CD14-positive monocyte (primary cell): Measurements from ENCODE around the gene HES7. TPM values are rescaled to one million over a fixed set of nuclear protein-coding genes. Genes with fewer than 3 reads are reported as not detected.
A peak's percentile ranks its signal among the peaks of the same experiment; 100 is the strongest.

ENCODE experiments used
- DNase-seq, 3 donors: peaks; one replicate each; pipeline ENCODE4 v3.0.0-alpha.2; 2011 to 2022
- H2AFZ ChIP-seq: 2 replicates; pipeline ENCODE4 v1.6.0; 2012; ENCODE audit warnings: mild to moderate bottlenecking, low read depth, low read length, inconsistent platforms; ENCODE audit not compliant: insufficient read depth, poor library complexity, severe bottlenecking
- H3K27ac ChIP-seq, 2 donors: 1 replicate in 1 of 2; 2 replicates in 1 of 2; pipeline ENCODE4 v1.5.1; 2012 to 2013; ENCODE audit warnings: low read length in 2 of 2, control low read depth in 1 of 2, inconsistent platforms in 1 of 2, low read depth in 1 of 2, mild to moderate bottlenecking in 1 of 2
- H3K27me3 ChIP-seq, 2 donors: one replicate each; pipeline versions ENCODE4 v1.6.0 to v1.6.1; 2011 to 2013; ENCODE audit warnings: low read length in 2 of 2; ENCODE audit not compliant: control insufficient read depth in 2 of 2, insufficient read depth in 2 of 2
- H3K36me3 ChIP-seq, 2 donors: replicated peaks in 1 of 2; 1 replicate in 1 of 2; 2 replicates in 1 of 2; pipeline versions ENCODE4 v1.5.1 to v1.6.1; 2012 to 2013; ENCODE audit warnings: low read length in 2 of 2, control low read depth in 1 of 2, inconsistent platforms in 1 of 2, mild to moderate bottlenecking in 1 of 2; ENCODE audit not compliant: insufficient read depth in 2 of 2, control insufficient read depth in 1 of 2
- H3K4me1 ChIP-seq, 2 donors: 1 replicate in 1 of 2; 2 replicates in 1 of 2; pipeline versions ENCODE4 v1.5.1 to v1.6.1; 2012 to 2013; ENCODE audit warnings: low read length in 2 of 2, control low read depth in 1 of 2, inconsistent platforms in 1 of 2, mild to moderate bottlenecking in 1 of 2, moderate library complexity in 1 of 2; ENCODE audit not compliant: insufficient read depth in 2 of 2, control insufficient read depth in 1 of 2
- H3K4me2 ChIP-seq: replicated peaks from 2 replicates; pipeline ENCODE3; 2012; ENCODE audit warnings: low read length, moderate library complexity, mild to moderate bottlenecking; ENCODE audit not compliant: poor library complexity, severe bottlenecking; ENCODE audit errors: extremely low read depth
- H3K4me3 ChIP-seq, 3 experiments: fragments of 200-600 bp in 1 of 3; sonication (generic) in 1 of 3; replicated peaks in 1 of 3; 1 replicate in 2 of 3; 2 replicates in 1 of 3; pipeline ENCODE4 v1.5.1; 2011 to 2013; ENCODE audit warnings: low read length in 3 of 3, mild to moderate bottlenecking in 3 of 3, control low read depth in 2 of 3, low read depth in 2 of 3, inconsistent platforms in 1 of 3, moderate library complexity in 1 of 3
- H3K79me2 ChIP-seq: 2 replicates; pipeline ENCODE4 v1.6.0; 2012; ENCODE audit warnings: mild to moderate bottlenecking, control low read depth, inconsistent platforms, low read length, moderate library complexity; ENCODE audit not compliant: insufficient read depth
- H3K9ac ChIP-seq: 2 replicates; pipeline ENCODE4 v1.6.0; 2017; ENCODE audit warnings: low read length, mild to moderate bottlenecking; ENCODE audit not compliant: insufficient read depth, poor library complexity, severe bottlenecking
- H3K9me3 ChIP-seq, 2 donors: replicated peaks in 1 of 2; 1 replicate in 1 of 2; 2 replicates in 1 of 2; pipeline versions ENCODE4 v1.5.1 to v1.6.1; 2012 to 2013; ENCODE audit warnings: low read length in 2 of 2, control low read depth in 1 of 2; ENCODE audit not compliant: control insufficient read depth in 1 of 2, insufficient read depth in 1 of 2
- H4K20me1 ChIP-seq: 2 replicates; pipeline ENCODE4 v1.6.0; 2012; ENCODE audit warnings: mild to moderate bottlenecking, low read length, control low read depth, moderate library complexity; ENCODE audit not compliant: insufficient read depth
- H3K27ac Mint-ChIP-seq, 7 donors: one replicate each; pipeline ENCODE4 v1.8.0; 2020; ENCODE audit warnings: mild to moderate bottlenecking in 7 of 7, mixed read lengths in 7 of 7, moderate library complexity in 6 of 7, inconsistent platforms in 2 of 7
- H3K27me3 Mint-ChIP-seq, 3 donors: one replicate each; pipeline ENCODE4 v1.8.0; 2021 to 2022; ENCODE audit warnings: low read depth in 3 of 3, mild to moderate bottlenecking in 3 of 3, mixed read lengths in 3 of 3, moderate library complexity in 3 of 3, inconsistent platforms in 1 of 3
- H3K36me3 Mint-ChIP-seq, 2 donors: one replicate each; pipeline ENCODE4 v1.8.0; 2020; ENCODE audit warnings: mixed read lengths in 2 of 2, inconsistent platforms in 1 of 2, mild to moderate bottlenecking in 1 of 2
- H3K4me1 Mint-ChIP-seq: one replicate; pipeline ENCODE4 v1.8.0; 2020; ENCODE audit warnings: mild to moderate bottlenecking, mixed read lengths
- H3K4me3 Mint-ChIP-seq, 2 donors: one replicate each; pipeline ENCODE4 v1.8.0; 2020; ENCODE audit warnings: mild to moderate bottlenecking in 2 of 2, mixed read lengths in 2 of 2, moderate library complexity in 1 of 2
- H3K9me3 Mint-ChIP-seq, 7 donors: one replicate each; pipeline ENCODE4 v1.8.0; 2020 to 2022; ENCODE audit warnings: mixed read lengths in 7 of 7, mild to moderate bottlenecking in 6 of 7, moderate library complexity in 6 of 7, inconsistent platforms in 2 of 7
- CTCF ChIP-seq: fragments of 200-600 bp; IDR thresholded peaks from one replicate; pipeline ENCODE4 v1.8.0; 2022; ENCODE audit warnings: antibody characterized with exemption, mild to moderate bottlenecking
- WGBS: methylation state at CpG from one replicate; pipeline ENCODE4 v1.1.5; 2013; ENCODE audit warnings: missing lambda C conversion rate; ENCODE audit not compliant: insufficient coverage; 5-methylcytosine and 5-hydroxymethylcytosine counted together
- intact Hi-C, 2 donors: fragments of 100-400 bp; cut with micrococcal nuclease; formaldehyde crosslinking; loops; one replicate each; pipeline versions ENCODE4 v1.15.0 to v1.15.1; 2023
- polyA plus RNA-seq, 3 donors: library from polyadenylated mRNA; depleted of rRNA in 1 of 3; unstranded in 2 of 3; stranded (reverse) in 1 of 3; fragments of 300-500 nt in 2 of 3; fragments of >200 nt in 1 of 3; fragmentation: Illumina TruSeq in 2 of 3; gene quantifications; 1 replicate in 2 of 3; 2 replicates in 1 of 3; pipeline ENCODE4 v1.2.3, GENCODE V29; 2012 to 2021

HES7 gene
- polyA plus RNA-seq, 3 donors = not detected

GRCh38 chr17:8128125-8128784 lies 4.3 kb upstream of the HES7 start:
- Histone ChIP-seq H3K9me3 (peaks cover 0 to 20% of the 10 kb centered on the region in 2 donors), H3K9ac (no peak overlapping the region), H4K20me1 (peaks cover 8% of the 10 kb centered on the region), H3K4me1 (peaks cover 39 to 41% of the 10 kb centered on the region in 2 donors), H2AFZ (no peak overlapping the region), H3K27ac (no peak overlapping the region), H3K4me3 (no peak overlapping the region), H3K27me3 (peaks cover 35 to 63% of the 10 kb centered on the region in 2 donors), H3K36me3 (no peaks in the 10 kb centered on the region), H3K79me2 (no peaks in the 10 kb centered on the region), H3K4me2 (no peak overlapping the region)
- Mint-ChIP-seq H3K27me3 (peaks cover 68 to 77% (median 74%) of the 10 kb centered on the region in 3 donors), H3K4me1 (peaks cover 39% of the 10 kb centered on the region), H3K9me3 (peaks cover 0 to 27% (median 18%) of the 10 kb centered on the region in 7 donors), H3K27ac (no peak overlapping the region), H3K36me3 (peaks cover 14 to 22% of the 10 kb centered on the region in 2 donors), H3K4me3 (peak overlapping the region in 1 of 2 donors; percentile 67)
- no peak for TF ChIP-seq CTCF
- WGBS = 96% methylated on average over 10 of the region's 14 CpGs
- DNase-seq = no peak
- intact Hi-C loops = loop anchor here in 1 of 2 donors (5.0 kb wide), 1 partner anchor 34 kb away; the partner anchor contains the start of gene VAMP2

- Histone ChIP-seq H3K4me2 (peak overlapping the region; percentile 98), H3K27ac (no peak overlapping the region), H4K20me1 (peaks cover 17% of the 10 kb centered on the region), H3K9me3 (peaks cover 0 to 21% of the 10 kb centered on the region in 2 donors), H3K79me2 (no peaks in the 10 kb centered on the region), H3K4me1 (peaks cover 54 to 58% of the 10 kb centered on the region in 2 donors), H3K9ac (no peak overlapping the region), H2AFZ (peak overlapping the region; percentile 74), H3K4me3 (peak overlapping the region; percentile 40 to 77 (median 47)), H3K27me3 (peaks cover 47 to 77% of the 10 kb centered on the region in 2 donors), H3K36me3 (no peaks in the 10 kb centered on the region)
- Mint-ChIP-seq H3K4me3 (peak overlapping the region; percentile 86 to 97), H3K36me3 (peaks cover 21 to 29% of the 10 kb centered on the region in 2 donors), H3K4me1 (peaks cover 52% of the 10 kb centered on the region), H3K27ac (peak overlapping the region in 3 of 7 donors; percentile 26 to 52 (median 38)), H3K9me3 (peaks cover 0 to 41% (median 27%) of the 10 kb centered on the region in 7 donors), H3K27me3 (peaks cover 81 to 90% (median 85%) of the 10 kb centered on the region in 3 donors)
- intact Hi-C loops = loop anchor here in 1 of 2 donors (5.0 kb wide), 1 partner anchor 36 kb away; the partner anchor contains the start of gene VAMP2
- TF ChIP-seq CTCF = no peak
- WGBS = 0% methylated on average over 37 of the region's 45 CpGs
- DNase-seq = peak in 1 of 3 donors; percentile 22
These were observed 2.7 kb upstream of the HES7 start for GRCh38 chr17:8126491-8127066.
